HEK293T (cell line): ENCODE data around the gene CHMP4B.

Experiments
- BHLHE40 ChIP-seq: fragments of 450-650 bp; IDR thresholded peaks from 2 replicates; pipeline ENCODE4 v1.6.1; 2016; ENCODE audit warnings: mild to moderate bottlenecking, moderate library complexity, borderline replicate concordance
- ELF4 ChIP-seq: fragments of 450-650 bp; IDR thresholded peaks from 2 replicates; pipeline ENCODE4 v1.6.1; 2017; ENCODE audit warnings: antibody characterized with exemption
- FOXA1 ChIP-seq: fragments of 450-650 bp; IDR thresholded peaks from 2 replicates; pipeline ENCODE4 v1.6.1; 2016; ENCODE audit warnings: mild to moderate bottlenecking
- FOXK2 ChIP-seq: fragments of 450-650 bp; IDR thresholded peaks from 2 replicates; pipeline ENCODE4 v1.6.1; 2016; ENCODE audit warnings: mild to moderate bottlenecking
- FOXM1 ChIP-seq: fragments of 450-650 bp; IDR thresholded peaks from 2 replicates; pipeline ENCODE4 v1.6.1; 2017; ENCODE audit warnings: mild to moderate bottlenecking, borderline replicate concordance
- NFRKB ChIP-seq: fragments of 450-650 bp; IDR thresholded peaks from 2 replicates; pipeline ENCODE4 v1.6.1; 2016; ENCODE audit warnings: mild to moderate bottlenecking, moderate library complexity
- SP1 ChIP-seq: fragments of 450-650 bp; IDR thresholded peaks from 2 replicates; pipeline ENCODE4 v1.6.1; 2017
- SUZ12 ChIP-seq: fragments of 450-650 bp; IDR thresholded peaks from 2 replicates; pipeline ENCODE4 v1.6.1; 2016; ENCODE audit warnings: mild to moderate bottlenecking

GRCh38 chr20:33822423-33822822, 11.3 kb downstream of the CHMP4B start:
- no peak for TF ChIP-seq ELF4
- no peak for TF ChIP-seq SUZ12
- TF ChIP-seq SP1: no peak
- TF ChIP-seq BHLHE40: no peak
- TF ChIP-seq FOXM1: no peak
- no peak for TF ChIP-seq NFRKB
- no peak for TF ChIP-seq FOXA1
- no peak for TF ChIP-seq FOXK2
